Spleen (tissue), 11 donors: ENCODE results near the gene IL1B. TPM values are rescaled to one million over a fixed set of nuclear protein-coding genes. Genes with fewer than 3 reads are reported as not detected.

ENCODE experiments used
- DNase-seq: peaks from one replicate; pipeline ENCODE4 v3.0.0-alpha.2; 2020
- H3K27ac ChIP-seq, 8 donors: fragments of 200-600 bp; sonication (generic) in 7 of 8; 1 replicate in 4 of 8; 2 replicates in 4 of 8; pipeline versions ENCODE4 v1.5.0 to v1.8.0; 2016 to 2021; ENCODE audit warnings: inconsistent platforms in 4 of 8, mild to moderate bottlenecking in 4 of 8, moderate library complexity in 1 of 8
- H3K27me3 ChIP-seq, 7 donors: fragments of 200-600 bp; sonication (generic) in 6 of 7; replicated peaks in 1 of 7; 1 replicate in 4 of 7; 2 replicates in 3 of 7; pipeline versions ENCODE4 v1.5.0 to v1.8.0; 2016 to 2021; ENCODE audit warnings: inconsistent platforms in 3 of 7, mild to moderate bottlenecking in 1 of 7
- H3K36me3 ChIP-seq, 6 donors: fragments of 200-600 bp; sonication (generic) in 5 of 6; 1 replicate in 4 of 6; 2 replicates in 2 of 6; pipeline versions ENCODE4 v1.5.0 to v1.8.0; 2016 to 2021; ENCODE audit warnings: inconsistent platforms in 2 of 6
- H3K4me1 ChIP-seq, 6 donors: fragments of 200-600 bp; sonication (generic) in 5 of 6; 1 replicate in 3 of 6; 2 replicates in 3 of 6; pipeline versions ENCODE4 v1.5.0 to v1.8.0; 2016 to 2021; ENCODE audit warnings: inconsistent platforms in 3 of 6
- H3K4me3 ChIP-seq, 8 donors: fragments of 200-600 bp; sonication (generic) in 7 of 8; 1 replicate in 4 of 8; 2 replicates in 4 of 8; pipeline versions ENCODE4 v1.5.0 to v1.8.0; 2016 to 2021; ENCODE audit warnings: inconsistent platforms in 4 of 8, mild to moderate bottlenecking in 4 of 8, moderate library complexity in 2 of 8
- H3K9me3 ChIP-seq, 8 donors: fragments of 200-600 bp; sonication (generic) in 7 of 8; 1 replicate in 4 of 8; 2 replicates in 4 of 8; pipeline versions ENCODE4 v1.5.0 to v1.8.0; 2016 to 2021; ENCODE audit warnings: inconsistent platforms in 4 of 8
- CTCF ChIP-seq, 11 experiments: fragments of 200-600 bp in 7 of 11; fragments of 450-650 bp in 4 of 11; sonication (generic) in 4 of 11; IDR thresholded peaks in 8 of 11; conservative IDR thresholded peaks in 3 of 11; 1 replicate in 7 of 11; 2 replicates in 4 of 11; pipeline versions ENCODE4 v1.4.0 to v1.8.0; 2016 to 2021; ENCODE audit warnings: antibody characterized with exemption in 11 of 11, inconsistent platforms in 4 of 11, mild to moderate bottlenecking in 1 of 11
- POLR2A ChIP-seq, 3 donors: fragments of 450-650 bp; IDR thresholded peaks; one replicate each; pipeline ENCODE4 v1.5.1; 2017; ENCODE audit warnings: antibody characterized with exemption in 3 of 3, mild to moderate bottlenecking in 1 of 3
- POLR2AphosphoS5 ChIP-seq, 3 donors: sonication (generic); formaldehyde crosslinking; IDR thresholded peaks; one replicate each; pipeline ENCODE4 v1.5.1; 2017; ENCODE audit warnings: antibody characterized with exemption in 3 of 3
- WGBS, 5 donors: extraction: QIAGEN DNeasy Blood & Tissue Kit in 3 of 5; methylation state at CpG; one replicate each; pipeline versions ENCODE4 v1.1.5 to v1.1.7; 2013 to 2018; 5-methylcytosine and 5-hydroxymethylcytosine counted together
- intact Hi-C: fragments of 100-400 bp; cut with DNase I; formaldehyde crosslinking; loops from one replicate; pipeline ENCODE4 v1.15.0; 2023; ENCODE audit warnings: low total_unique reads
- polyA plus RNA-seq, 3 donors: library from polyadenylated mRNA; stranded (reverse); fragments of 200-250 nt; gene quantifications; one replicate each; pipeline ENCODE4 v1.2.1, GENCODE V29; 2013
- total RNA-seq, 7 donors: library from RNA; depleted of rRNA in 3 of 7; stranded (reverse); fragments of >200 nt in 3 of 7; fragmentation: NEBNext Ultra II Directional in 4 of 7; extraction: Animal tissue kit (Norgen Biotek cat#: 25700) in 4 of 7; gene quantifications; one replicate each; pipeline versions ENCODE4 v1.1.0 to v1.2.1, GENCODE V29; 2016 to 2021
- donor health status: healthy with polysubstance abuse.
- donor health status: DM: no; HTN: no; CAD: no; lungs with moderate emphysema.
- donor health status: DM: no; HTN: no; CAD: no.
- donor health status: Bipolar disorder and iron deficiency.
- donor health status: healthy.
- donor health status: DM: no; HTN: no; CAD: no.
- donor health status: DM: yes; HTN: yes; CAD: no.

Gene IL1B
- total and polyA plus RNA-seq, 10 donors = 3.4 to 81.9 (median 11.5) TPM

- H3K4me3 ChIP-seq = no peak overlapping the region
- H3K27me3 ChIP-seq = no peaks in the 10 kb centered on the region
- no peak for DNase-seq
- WGBS, 5 donors = 60 to 78% (median 72%) methylated on average over 3 of the region's 3 CpGs
- no peaks in the 10 kb centered on the region for H3K9me3 ChIP-seq
- no peaks in the 10 kb centered on the region for H3K36me3 ChIP-seq
- intact Hi-C loops = no loop called here
- peaks cover 0 to 33% (median 0%) of the 10 kb centered on the region in 6 donors for H3K4me1 ChIP-seq
- peak overlapping the region in 6 of 8 donors; percentile 22 to 69 (median 50) for H3K27ac ChIP-seq
- TF ChIP-seq POLR2AphosphoS5 (IDR thresholded peaks at IDR 0.05) = no peak
- TF ChIP-seq CTCF (IDR thresholded peaks at IDR 0.05 in 8 of 11, conservative IDR thresholded peaks at IDR 0.05 in 3 of 11) = no peak
- no peak for TF ChIP-seq POLR2A (IDR thresholded peaks at IDR 0.05)
Measured at GRCh38 chr2:112782234-112782799, 54.3 kb downstream of the IL1B start.

Other genes starting within 250 kb of the IL1B start
- gene SLC20A1, start 190.8 kb downstream of the IL1B start, total RNA-seq = 10 to 100 TPM; 49.0 to 83.6 (median 69.9) TPM
- gene SLC20A1, start 190.8 kb downstream of the IL1B start, polyA plus RNA-seq = 10 to 100 TPM; 15.4 to 24.5 (median 17.8) TPM
- gene NT5DC4, start 115.8 kb downstream of the IL1B start, total RNA-seq = 1 to 10 TPM in 6 of 7 donors, under 1 TPM in 1; 0.28 to 3.8 (median 2.2) TPM
- under 1 TPM; 0.47 to 0.83 (median 0.72) TPM for gene NT5DC4, start 115.8 kb downstream of the IL1B start, polyA plus RNA-seq
- 1 to 10 TPM in 6 of 7 donors, under 1 TPM in 1; 0.55 to 3.5 (median 2.1) TPM for gene CKAP2L, start 72.2 kb downstream of the IL1B start, total RNA-seq
- 1 to 10 TPM in 1 of 3 donors, under 1 TPM in 2; 0.20 to 1.3 (median 0.83) TPM for gene CKAP2L, start 72.2 kb downstream of the IL1B start, polyA plus RNA-seq
- gene IL1A, start 52.3 kb downstream of the IL1B start, total RNA-seq = under 1 TPM in 5 of 7 donors, not detected in 2; 0.22 to 0.98 (median 0.70) TPM
- gene IL1A, start 52.3 kb downstream of the IL1B start, polyA plus RNA-seq = 1 to 10 TPM in 1 of 3 donors, under 1 TPM in 2; 0.21 to 1.6 (median 0.67) TPM
- not detected for gene IL37, start 74.4 kb upstream of the IL1B start, total RNA-seq
- not detected for gene IL37, start 74.4 kb upstream of the IL1B start, polyA plus RNA-seq
- not detected for gene IL36G, start 141.2 kb upstream of the IL1B start, total RNA-seq
- under 1 TPM in 1 of 3 donors, not detected in 2; 0.09 TPM for gene IL36G, start 141.2 kb upstream of the IL1B start, polyA plus RNA-seq
- gene IL36A, start 168.7 kb upstream of the IL1B start, total RNA-seq = not detected
- gene IL36A, start 168.7 kb upstream of the IL1B start, polyA plus RNA-seq = under 1 TPM in 1 of 3 donors, not detected in 2; 0.26 TPM
- gene IL36B, start 216.1 kb upstream of the IL1B start, total RNA-seq = not detected
- gene IL36B, start 216.1 kb upstream of the IL1B start, polyA plus RNA-seq = not detected
- gene IL36RN, start 222.4 kb upstream of the IL1B start, total RNA-seq = not detected
- not detected for gene IL36RN, start 222.4 kb upstream of the IL1B start, polyA plus RNA-seq
- not detected for gene IL1F10, start 231.2 kb upstream of the IL1B start, total RNA-seq
- gene IL1F10, start 231.2 kb upstream of the IL1B start, polyA plus RNA-seq = not detected